ENCODE measurements around the gene BMPR1A. TPM values are rescaled to one million over a fixed set of nuclear protein-coding genes. Genes with fewer than 3 reads are reported as not detected.
"Not testable (repeated sequence)": the region's sequence is repeated elsewhere in the genome, so short reads cannot be mapped to it uniquely, and the experiment has no call there.

BMPR1A gene
- total RNA-seq, 2 donors from 2014 or later, result 9.9 to 12.2 TPM

GRCh38 chr10:86734207-86734988 lies 22.0 kb upstream of the BMPR1A start:
- no peaks in the 10 kb centered on the region for H3K27me3 ChIP-seq
- intact Hi-C loops (cut with DNase I), result no loop called here
- DNase-seq, result no peak
- no peaks in the 10 kb centered on the region for H3K36me3 ChIP-seq (replicated peaks in 1 of 2; ENCODE audit: insufficient read depth in 1 of 2, low read depth in 2 of 2)
- no peaks in the 10 kb centered on the region for H3K9me3 ChIP-seq
- no peaks in the 10 kb centered on the region for H3K4me1 ChIP-seq
- no peak overlapping the region for H3K4me3 ChIP-seq
- TF ChIP-seq, protein P1, sequence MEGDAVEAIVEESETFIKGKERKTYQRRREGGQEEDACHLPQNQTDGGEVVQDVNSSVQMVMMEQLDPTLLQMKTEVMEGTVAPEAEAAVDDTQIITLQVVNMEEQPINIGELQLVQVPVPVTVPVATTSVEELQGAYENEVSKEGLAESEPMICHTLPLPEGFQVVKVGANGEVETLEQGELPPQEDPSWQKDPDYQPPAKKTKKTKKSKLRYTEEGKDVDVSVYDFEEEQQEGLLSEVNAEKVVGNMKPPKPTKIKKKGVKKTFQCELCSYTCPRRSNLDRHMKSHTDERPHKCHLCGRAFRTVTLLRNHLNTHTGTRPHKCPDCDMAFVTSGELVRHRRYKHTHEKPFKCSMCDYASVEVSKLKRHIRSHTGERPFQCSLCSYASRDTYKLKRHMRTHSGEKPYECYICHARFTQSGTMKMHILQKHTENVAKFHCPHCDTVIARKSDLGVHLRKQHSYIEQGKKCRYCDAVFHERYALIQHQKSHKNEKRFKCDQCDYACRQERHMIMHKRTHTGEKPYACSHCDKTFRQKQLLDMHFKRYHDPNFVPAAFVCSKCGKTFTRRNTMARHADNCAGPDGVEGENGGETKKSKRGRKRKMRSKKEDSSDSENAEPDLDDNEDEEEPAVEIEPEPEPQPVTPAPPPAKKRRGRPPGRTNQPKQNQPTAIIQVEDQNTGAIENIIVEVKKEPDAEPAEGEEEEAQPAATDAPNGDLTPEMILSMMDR (IDR thresholded peaks at IDR 0.05), result no peak
- no peak for TF ChIP-seq POLR2A (IDR thresholded peaks at IDR 0.05)
- WGBS, 2 donors, result 60 to 65% methylated on average over 4 of the region's 4 CpGs
- no peak for ATAC-seq
- no peak overlapping the region for H3K27ac ChIP-seq

DNA sequence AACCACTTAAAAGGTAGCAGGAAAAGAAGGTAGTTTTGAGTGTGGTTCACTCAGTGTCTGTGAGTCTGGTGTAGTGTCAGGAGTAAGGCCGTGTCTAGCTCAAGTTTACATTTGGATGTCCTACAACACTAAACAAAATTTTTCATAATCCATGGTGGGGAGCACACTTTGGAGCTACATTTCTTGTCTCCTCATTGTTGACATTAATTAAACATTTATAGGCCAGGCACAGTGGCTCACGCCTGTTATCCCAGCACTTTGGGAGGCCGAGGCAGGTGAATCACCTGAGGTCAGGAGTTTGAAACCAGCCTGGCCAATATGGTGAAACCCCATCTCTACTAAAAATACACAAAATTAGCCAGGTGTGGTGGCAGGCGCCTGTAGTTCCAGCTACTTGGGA lies 21.1 kb upstream of the BMPR1A start:
- H3K4me3 ChIP-seq; H3K4me1 ChIP-seq; H3K36me3 ChIP-seq (replicated peaks in 1 of 2; ENCODE audit: insufficient read depth in 1 of 2, low read depth in 2 of 2); H3K9me3 ChIP-seq; H3K27me3 ChIP-seq; ATAC-seq; H3K27ac ChIP-seq; intact Hi-C loops (cut with DNase I); DNase-seq: not testable (repeated sequence)
- WGBS, 2 donors, result 93 to 98% methylated on average over 4 of the region's 4 CpGs

- DNase-seq, result no peak
- no peak overlapping the region for H3K4me3 ChIP-seq
- no peaks in the 10 kb centered on the region for H3K4me1 ChIP-seq
- TF ChIP-seq, protein P1 (IDR thresholded peaks at IDR 0.05), result no peak
- TF ChIP-seq POLR2A (IDR thresholded peaks at IDR 0.05), result no peak
- intact Hi-C loops (cut with DNase I), result no loop called here
- WGBS, 2 donors, result 93 to 100% methylated on average over 1 of the region's 1 CpG
- ATAC-seq, result no peak
- H3K27me3 ChIP-seq, result no peaks in the 10 kb centered on the region
- H3K36me3 ChIP-seq (replicated peaks in 1 of 2; ENCODE audit: insufficient read depth in 1 of 2, low read depth in 2 of 2), result no peaks in the 10 kb centered on the region
- no peaks in the 10 kb centered on the region for H3K9me3 ChIP-seq
- H3K27ac ChIP-seq, result no peak overlapping the region
Measured at GRCh38 chr10:86742230-86742629, 14.2 kb upstream of the BMPR1A start.

- Histone ChIP-seq H3K4me1 (no peaks in the 10 kb centered on the region), H3K9me3 (no peaks in the 10 kb centered on the region), H3K27ac (no peak overlapping the region), H3K36me3 (replicated peaks in 1 of 2; ENCODE audit: insufficient read depth in 1 of 2, low read depth in 2 of 2) (no peaks in the 10 kb centered on the region), H3K27me3 (no peaks in the 10 kb centered on the region), H3K4me3 (no peak overlapping the region)
- intact Hi-C loops (cut with DNase I), result no loop called here
- WGBS, 2 donors, result 77 to 79% methylated on average over 7 of the region's 7 CpGs
- DNase-seq (no peak), ATAC-seq (no peak)
- TF ChIP-seq POLR2A (IDR thresholded peaks at IDR 0.05), result no peak
- TF ChIP-seq, protein P1 (IDR thresholded peaks at IDR 0.05), result no peak
Measured at GRCh38 chr10:86744067-86744725, 12.2 kb upstream of the BMPR1A start.

DNA sequence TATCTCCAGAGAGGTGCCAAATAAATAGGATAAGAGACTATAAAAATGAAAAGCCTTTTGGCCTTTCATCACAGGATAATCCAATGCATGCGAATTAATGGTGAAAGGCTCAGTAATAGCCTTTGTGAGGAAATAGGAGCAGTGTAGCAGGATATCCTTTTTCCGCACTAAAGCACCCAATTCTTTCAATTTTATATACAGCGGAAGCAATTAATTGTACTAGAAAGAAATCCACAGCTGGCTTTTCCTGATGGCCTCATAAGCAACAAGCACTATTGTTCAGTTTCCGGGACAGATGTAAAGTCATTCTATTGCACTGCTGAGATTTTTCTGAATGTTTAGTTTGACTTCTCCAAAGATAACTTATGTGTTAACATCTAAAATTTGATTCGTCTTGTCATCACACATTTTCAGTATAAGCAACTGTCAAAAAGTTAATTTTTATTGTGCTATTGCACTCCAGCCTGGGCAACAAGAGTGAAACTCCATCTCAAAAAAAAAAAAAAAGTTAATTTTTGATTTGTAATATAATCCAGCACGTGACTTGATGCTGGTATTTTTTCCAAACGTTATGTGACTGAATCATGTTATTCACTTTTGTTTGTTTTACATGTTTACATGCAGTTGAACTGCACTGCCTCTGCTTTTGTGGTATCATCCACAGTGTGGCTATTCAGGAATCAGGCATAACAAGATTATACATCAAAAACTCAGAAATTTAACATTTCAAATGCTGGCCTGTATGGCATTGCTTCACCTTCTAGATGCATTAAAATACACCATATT lies 8.4 kb upstream of the BMPR1A start:
- no peak overlapping the region for H3K27ac ChIP-seq

More for the DNA sequence above, 8.4 kb upstream of the BMPR1A start:
- H3K27me3 ChIP-seq, result no peaks in the 10 kb centered on the region
- no peaks in the 10 kb centered on the region for H3K36me3 ChIP-seq (replicated peaks in 1 of 2; ENCODE audit: insufficient read depth in 1 of 2, low read depth in 2 of 2)
- no peak for TF ChIP-seq POLR2A (IDR thresholded peaks at IDR 0.05)
- TF ChIP-seq, protein P1 (IDR thresholded peaks at IDR 0.05), result no peak
- no peak for DNase-seq
- WGBS, 2 donors, result 40 to 44% methylated on average over 7 of the region's 7 CpGs
- H3K4me1 ChIP-seq, result no peaks in the 10 kb centered on the region
- no peaks in the 10 kb centered on the region for H3K9me3 ChIP-seq
- ATAC-seq, result no peak
- no peak overlapping the region for H3K4me3 ChIP-seq
- intact Hi-C loops (cut with DNase I), result no loop called here

Data from body of pancreas (tissue), 4 donors.